HCT116 (cell line): ENCODE results near the gene MUSTN1. TPM values are rescaled to one million over a fixed set of nuclear protein-coding genes. Genes with fewer than 3 reads are reported as not detected.

Experiments used
- ATAC-seq: fragments of 200-7000 bp; cut with Tn5 transposase; 2 replicates; pipeline ENCODE4 v1.9.1; 2020; ENCODE audit warnings: mild to moderate bottlenecking, moderate library complexity
- BruUV-seq: library from RNA; stranded (reverse); fragments of 400-500 nt; replicated peaks from 2 replicates; lab custom pipeline; 2021; lab: Mats Ljungman, UMichigan
- CTCF ChIA-PET: fragments of 300-600 bp; sonication (Branson Sonifier 250); formaldehyde crosslinking; loops from one replicate; lab custom pipeline; 2021; ENCODE audit warnings: antibody characterized with exemption; lab: Charles Lee
- POLR2A ChIA-PET: fragments of 300-600, 350-600 bp; sonication (Branson Sonifier 250); formaldehyde crosslinking; loops from one replicate; lab custom pipeline; 2021; ENCODE audit warnings: antibody characterized with exemption; lab: Charles Lee
- RAD21 ChIA-PET, 2 experiments: fragments of 300-600 bp; sonication (Branson Sonifier 250); formaldehyde crosslinking; loops; one replicate each; lab custom pipeline; 2023; ENCODE audit warnings: low total read pairs in 2 of 2; ENCODE audit not compliant: uncharacterized antibody in 2 of 2, unreplicated experiment in 2 of 2, low non-redundant PET in 1 of 2; lab: Charles Lee
- DNase-seq: peaks from one replicate; pipeline ENCODE4 v3.0.0-alpha.2; 2010; ENCODE audit warnings: low read depth, low spot score
- H2AFZ ChIP-seq: fragments of 200-600 bp; shearing (Covaris generic), sonication (generic); 2 replicates; pipeline ENCODE4 v1.6.1; 2017; ENCODE audit warnings: low read depth, mixed run types, mixed read lengths, antibody characterized with exemption, low read length; ENCODE audit not compliant: poor library complexity, severe bottlenecking
- H3K27ac ChIP-seq: 2 replicates; pipeline ENCODE4 v1.5.1; 2012; ENCODE audit warnings: low read depth, low read length
- H3K27me3 ChIP-seq: fragments of 200-600 bp; sonication (generic); 2 replicates; pipeline ENCODE4 v1.6.1; 2016; ENCODE audit warnings: mixed run types, low read length, mixed read lengths; ENCODE audit not compliant: insufficient read depth
- H3K36me3 ChIP-seq, 2 experiments: fragments of 200-500 bp in 1 of 2; fragments of 200-600 bp in 1 of 2; sonication (Bioruptor generic) in 1 of 2; sonication (generic) in 1 of 2; 2 replicates each; pipeline versions ENCODE4 v1.5.1 to v1.6.1; 2014 to 2016; ENCODE audit warnings: low read length in 2 of 2, inconsistent platforms in 1 of 2, mixed read lengths in 1 of 2, mixed run types in 1 of 2; ENCODE audit not compliant: insufficient read depth in 2 of 2, control insufficient read depth in 1 of 2
- H3K4me1 ChIP-seq, 2 experiments: fragments of 200-600 bp in 1 of 2; sonication (generic) in 1 of 2; 2 replicates each; pipeline versions ENCODE4 v1.5.1 to v1.6.1; 2012 to 2017; ENCODE audit warnings: low read length in 2 of 2, inconsistent platforms in 1 of 2, mild to moderate bottlenecking in 1 of 2, mixed read lengths in 1 of 2, mixed run types in 1 of 2, moderate library complexity in 1 of 2; ENCODE audit not compliant: insufficient read depth in 2 of 2, control insufficient read depth in 1 of 2
- H3K4me2 ChIP-seq: fragments of 200-600 bp; sonication (generic); 2 replicates; pipeline ENCODE4 v1.6.1; 2017; ENCODE audit warnings: mixed run types, low read length, mixed read lengths
- H3K4me3 ChIP-seq, 2 experiments: fragments of 200-600 bp in 1 of 2; sonication (generic) in 1 of 2; replicated peaks in 1 of 2; 2 replicates each; pipeline ENCODE4 v1.5.1; 2011 to 2016; ENCODE audit warnings: low read length in 2 of 2, control low read depth in 1 of 2, low read depth in 1 of 2, mild to moderate bottlenecking in 1 of 2, mixed read lengths in 1 of 2, mixed run types in 1 of 2
- H3K79me2 ChIP-seq: fragments of 200-600 bp; sonication (generic); 2 replicates; pipeline ENCODE4 v1.6.1; 2017; ENCODE audit warnings: mild to moderate bottlenecking, mixed run types, low read length, moderate library complexity, mixed read lengths; ENCODE audit not compliant: insufficient read depth
- H3K9ac ChIP-seq: fragments of 200-600 bp; sonication (generic); 2 replicates; pipeline ENCODE4 v1.6.1; 2016; ENCODE audit warnings: low read length, mixed read lengths
- H3K9me2 ChIP-seq: fragments of 200-600 bp; sonication (generic), shearing (Covaris generic); 2 replicates; pipeline ENCODE4 v1.6.1; 2017; ENCODE audit warnings: mixed run types, mild to moderate bottlenecking, moderate library complexity; ENCODE audit not compliant: insufficient read depth
- H3K9me3 ChIP-seq, 2 experiments: fragments of 200-500 bp in 1 of 2; fragments of 200-600 bp in 1 of 2; sonication (Bioruptor generic) in 1 of 2; sonication (generic) in 1 of 2; 2 replicates each; pipeline ENCODE4 v1.6.1; 2014 to 2017; ENCODE audit warnings: low read length in 2 of 2, mixed read lengths in 2 of 2, inconsistent platforms in 1 of 2, low read depth in 1 of 2, mild to moderate bottlenecking in 1 of 2, mixed run types in 1 of 2, moderate library complexity in 1 of 2; ENCODE audit not compliant: control insufficient read depth in 1 of 2, insufficient read depth in 1 of 2
- H4K20me1 ChIP-seq: fragments of 200-600 bp; sonication (generic), shearing (Covaris generic); 2 replicates; pipeline ENCODE4 v1.6.1; 2017; ENCODE audit warnings: mixed run types, mild to moderate bottlenecking, moderate library complexity; ENCODE audit not compliant: insufficient read depth
- EGR1 ChIP-seq: IDR thresholded peaks from 2 replicates; pipeline ENCODE4 v1.6.1; 2012; ENCODE audit warnings: low read depth
- ELF1 ChIP-seq: IDR thresholded peaks from 2 replicates; pipeline ENCODE4 v1.6.1; 2012; ENCODE audit warnings: low read depth, borderline replicate concordance
- EZH2 ChIP-seq: fragments of 200-600 bp; sonication (generic); IDR thresholded peaks from 2 replicates; pipeline ENCODE4 v1.6.1; 2017; ENCODE audit warnings: antibody characterized with exemption, mixed run types
- RAD21 ChIP-seq: IDR thresholded peaks from 2 replicates; pipeline ENCODE4 v1.6.1; 2012; ENCODE audit warnings: low read depth, mild to moderate bottlenecking
- SP1 ChIP-seq: IDR thresholded peaks from 2 replicates; pipeline ENCODE4 v1.6.1; 2012; ENCODE audit warnings: low read depth
- TCF7L2 ChIP-seq: IDR thresholded peaks from 2 replicates; pipeline ENCODE4 v1.7.0; 2011; ENCODE audit warnings: borderline replicate concordance, inconsistent platforms; ENCODE audit not compliant: insufficient read depth, insufficient read length; ENCODE audit errors: extremely low read depth
- ZFX ChIP-seq: fragments of 450-650 bp; IDR thresholded peaks from 2 replicates; pipeline ENCODE4 v1.6.1; 2017
- intact Hi-C: fragments of 100-400 bp; cut with micrococcal nuclease; formaldehyde crosslinking; loops from 2 replicates; pipeline ENCODE4 v1.10.0; 2022
- total RNA-seq: library from RNA; stranded (reverse); gene quantifications from one replicate; pipeline ENCODE4 v1.2.1, GENCODE V29; 2021; ENCODE audit not compliant: unreplicated experiment

MUSTN1 gene
- total RNA-seq, 1 experiment from 2014 or later = 0.44 TPM

DNA sequence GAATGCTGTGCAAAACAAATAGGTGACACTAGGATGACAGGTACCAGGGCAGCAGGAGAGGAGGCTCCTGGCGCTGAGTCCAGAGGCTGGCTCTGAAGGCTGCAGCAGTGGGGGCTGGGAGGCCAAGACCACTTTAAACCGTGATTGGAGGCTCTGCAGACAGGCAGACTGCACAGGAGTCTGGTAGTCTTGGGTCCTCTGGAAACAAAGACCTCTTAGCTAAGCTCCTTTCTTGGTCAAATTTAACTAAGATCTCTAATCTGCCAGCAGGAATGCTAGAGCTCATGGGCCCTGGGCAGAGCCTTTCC lies 4.4 kb upstream of the MUSTN1 start:
- CTCF ChIA-PET = no interaction called here
- Histone ChIP-seq H3K9ac (no peak overlapping the region), H3K4me3 (no peak overlapping the region)
- TF ChIP-seq TCF7L2 = no peak
- TF ChIP-seq, all 23 proteins: peak for 0
- no peaks in the 10 kb centered on the region for H3K9me2 ChIP-seq
- no peak overlapping the region for H3K27ac ChIP-seq
- no peak for DNase-seq
- H3K79me2 ChIP-seq = no peaks in the 10 kb centered on the region
- H3K27me3 ChIP-seq = no peaks in the 10 kb centered on the region
- ATAC-seq = no peak
- RAD21 ChIA-PET = no interaction called here
- no peak overlapping the region for H2AFZ ChIP-seq
- H3K36me3 ChIP-seq = no peaks in the 10 kb centered on the region
- H3K4me2 ChIP-seq = no peak overlapping the region
- H3K9me3 ChIP-seq = no peaks in the 10 kb centered on the region
- no peaks in the 10 kb centered on the region for H3K4me1 ChIP-seq
- BruUV-seq = no TSS peak
- H4K20me1 ChIP-seq = no peaks in the 10 kb centered on the region
- POLR2A ChIA-PET = no interaction called here
- intact Hi-C loops = no loop called here

DNA sequence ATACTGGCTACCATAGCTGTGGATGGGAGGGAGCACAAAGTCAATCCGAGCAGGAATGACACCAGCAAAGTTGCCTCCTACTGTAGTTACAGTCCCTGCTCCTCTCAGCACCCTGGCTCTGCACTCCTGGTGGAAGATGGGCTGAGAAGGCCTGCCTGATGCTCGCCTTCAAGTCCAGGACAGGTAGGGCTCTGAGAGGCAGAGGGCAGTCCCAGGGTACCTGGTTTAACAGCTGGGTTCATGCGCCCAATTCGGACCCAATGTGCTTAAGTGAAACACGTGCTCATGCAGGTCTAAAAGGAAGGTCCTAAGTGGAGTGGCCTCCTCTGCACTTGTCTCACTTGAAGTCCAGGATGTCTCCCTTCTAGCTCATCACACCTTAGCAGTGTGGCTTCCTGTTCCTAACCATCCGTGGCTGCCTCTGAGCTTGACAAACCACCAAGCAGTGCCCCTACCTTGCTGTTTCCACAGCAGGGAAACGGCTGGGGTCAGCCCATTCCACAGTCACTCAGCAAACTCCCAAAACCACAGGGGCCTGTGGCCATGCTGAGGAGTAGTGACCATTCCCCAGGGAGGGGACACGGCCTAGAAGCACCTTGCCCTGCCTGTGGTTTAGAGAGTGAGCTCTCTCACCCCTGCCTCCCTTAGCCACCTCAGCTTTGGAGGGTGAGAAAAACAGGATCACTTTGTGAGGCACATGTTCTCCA lies 3.9 kb upstream of the MUSTN1 start:
- intact Hi-C loops = no loop called here
- TF ChIP-seq ELF1 (no peak), EZH2 (no peak), RAD21 (no peak), SP1 (no peak), EGR1 (no peak), ZFX (no peak)
- TF ChIP-seq, all 23 proteins: peak for 0
- BruUV-seq = no TSS peak
- DNase-seq (no peak), ATAC-seq (no peak)
- Histone ChIP-seq H3K9ac (no peak overlapping the region), H3K27ac (no peak overlapping the region), H4K20me1 (no peaks in the 10 kb centered on the region), H3K4me3 (no peak overlapping the region), H3K27me3 (no peaks in the 10 kb centered on the region), H3K9me2 (no peaks in the 10 kb centered on the region), H3K4me2 (no peak overlapping the region), H3K9me3 (no peaks in the 10 kb centered on the region), H3K36me3 (no peaks in the 10 kb centered on the region), H3K4me1 (no peaks in the 10 kb centered on the region), H3K79me2 (no peaks in the 10 kb centered on the region), H2AFZ (no peak overlapping the region)
- ChIA-PET CTCF (no interaction called here), POLR2A (no interaction called here), RAD21 (no interaction called here)
